NT2/D1 (cell line): Measurements from ENCODE around the gene DEFB108B.
A peak's percentile ranks its signal among the peaks of the same experiment; 100 is the strongest.
"Not testable (repeated sequence)": the region's sequence is repeated elsewhere in the genome, so short reads cannot be mapped to it uniquely, and the experiment has no call there.

Experiments used
- DNase-seq: peaks from one replicate; pipeline ENCODE4 v3.0.0-alpha.2; 2011; ENCODE audit warnings: low read depth, low spot score
- H3K27me3 ChIP-seq: 2 replicates; pipeline ENCODE4 v1.6.0; 2011; ENCODE audit warnings: mild to moderate bottlenecking; ENCODE audit not compliant: insufficient read length, insufficient read depth
- H3K36me3 ChIP-seq: 2 replicates; pipeline ENCODE4 v1.6.1; 2011; ENCODE audit warnings: mild to moderate bottlenecking, low read length, mixed read lengths; ENCODE audit not compliant: insufficient read depth, insufficient read length
- H3K4me1 ChIP-seq: 2 replicates; pipeline ENCODE4 v1.5.1; 2011; ENCODE audit not compliant: insufficient read depth, insufficient read length
- H3K4me3 ChIP-seq: 2 replicates; pipeline ENCODE4 v1.5.1; 2011; ENCODE audit warnings: low read depth; ENCODE audit not compliant: insufficient read length
- H3K9ac ChIP-seq: 2 replicates; pipeline ENCODE4 v1.6.0; 2011; ENCODE audit warnings: low read depth; ENCODE audit not compliant: insufficient read length
- H3K9me3 ChIP-seq: 2 replicates; pipeline ENCODE4 v1.5.1; 2011; ENCODE audit warnings: mild to moderate bottlenecking, low read length; ENCODE audit not compliant: insufficient read depth

DEFB108B gene

DNA sequence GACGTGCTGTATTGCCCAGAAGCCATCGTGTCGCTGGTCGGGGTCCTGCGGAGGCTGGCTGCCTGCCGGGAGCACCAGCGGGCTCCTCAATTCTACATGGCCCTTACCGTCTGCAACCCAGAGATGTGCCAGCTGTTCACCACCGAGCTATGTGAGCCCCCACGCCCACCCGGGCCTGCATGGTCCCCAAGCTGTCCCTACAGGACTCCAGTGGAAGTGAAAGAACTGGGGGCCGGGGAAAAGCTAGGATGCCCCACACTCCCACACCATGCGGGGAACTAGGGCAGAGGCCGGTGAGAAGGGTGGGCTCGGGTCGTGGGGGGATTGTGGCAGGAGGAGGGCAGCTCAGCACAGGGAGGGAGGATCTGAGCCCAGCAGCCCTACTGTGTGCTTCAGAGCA is 37.0 kb upstream of the DEFB108B start:
- H3K36me3 ChIP-seq, result not testable (repeated sequence)

GRCh38 chr11:71796781-71797180 is 36.2 kb upstream of the DEFB108B start:
- not testable (repeated sequence) for DNase-seq

More for the DNA sequence above, 37.0 kb upstream of the DEFB108B start:
- H3K9me3 ChIP-seq, H3K4me3 ChIP-seq, H3K9ac ChIP-seq, H3K27me3 ChIP-seq, DNase-seq, H3K4me1 ChIP-seq: not testable (repeated sequence)

DNA sequence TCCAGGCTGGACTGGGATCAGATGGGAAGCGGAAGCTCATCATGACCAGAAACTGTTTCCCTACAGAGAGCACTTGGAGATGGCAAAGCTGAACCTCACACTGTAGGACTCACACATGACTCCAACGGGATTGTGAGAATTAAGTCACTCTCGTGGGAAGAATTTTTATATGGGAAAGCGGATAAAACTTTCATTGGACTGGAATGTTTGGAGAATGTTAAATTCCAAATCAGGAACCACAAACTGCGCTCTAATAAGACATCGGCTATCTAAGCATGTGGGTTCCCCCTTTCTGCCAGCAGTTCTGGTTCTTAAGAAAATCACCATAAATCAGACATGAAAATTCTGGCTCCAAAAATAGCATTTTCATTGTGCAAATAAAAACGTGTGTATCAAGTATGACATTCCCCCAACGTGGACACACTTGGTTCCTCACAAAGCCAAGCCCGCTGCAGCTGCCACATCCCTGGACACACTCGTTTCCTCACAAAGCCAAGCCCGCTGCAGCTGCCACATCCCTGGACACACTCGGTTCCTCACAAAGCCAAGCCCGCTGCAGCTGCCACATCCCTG is 33.4 kb upstream of the DEFB108B start:
- H3K4me3 ChIP-seq, H3K27me3 ChIP-seq, H3K9ac ChIP-seq, H3K36me3 ChIP-seq, DNase-seq, H3K4me1 ChIP-seq, H3K9me3 ChIP-seq: not testable (repeated sequence)

More at GRCh38 chr11:71796781-71797180, 36.2 kb upstream of the DEFB108B start:
- H3K9ac ChIP-seq, H3K4me1 ChIP-seq, H3K27me3 ChIP-seq, H3K36me3 ChIP-seq, H3K4me3 ChIP-seq, H3K9me3 ChIP-seq: not testable (repeated sequence)

DNA sequence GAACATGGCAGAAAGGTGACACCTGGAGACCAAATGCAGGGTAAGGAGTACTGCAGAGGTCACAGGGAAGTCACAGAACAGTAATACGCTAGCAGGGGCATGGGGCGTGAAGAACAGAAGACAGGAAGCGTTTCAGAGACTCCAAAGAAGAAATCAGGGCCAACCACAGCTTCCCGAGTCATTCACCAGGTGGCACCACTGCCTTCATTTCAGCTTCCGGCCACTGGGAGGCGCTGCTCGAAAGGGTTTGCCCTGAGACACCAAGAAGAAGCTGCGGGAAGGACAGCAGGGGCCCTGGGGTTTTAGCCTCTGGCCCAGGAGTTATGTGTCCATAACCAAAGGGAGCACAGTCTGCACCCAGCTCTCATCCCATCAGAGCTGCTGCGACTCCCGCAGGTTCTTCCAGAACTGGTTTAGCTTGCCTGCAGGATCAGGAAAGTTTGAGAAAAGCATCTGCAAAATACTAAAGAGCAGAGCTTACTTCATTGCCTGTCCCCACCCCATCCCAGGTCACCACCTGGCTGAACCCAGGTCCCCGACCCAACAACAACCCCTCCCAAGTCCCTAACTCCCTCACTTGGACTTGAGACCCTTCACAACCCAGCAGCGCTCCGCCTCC is 32.6 kb upstream of the DEFB108B start:
- H3K4me3 ChIP-seq, H3K9me3 ChIP-seq, H3K36me3 ChIP-seq, H3K9ac ChIP-seq, H3K4me1 ChIP-seq, H3K27me3 ChIP-seq: not testable (repeated sequence)
- DNase-seq, result peak; percentile 80

GRCh38 chr11:71801026-71801425 is 32.0 kb upstream of the DEFB108B start:
- not testable (repeated sequence) for H3K9me3 ChIP-seq, H3K4me3 ChIP-seq, H3K27me3 ChIP-seq, DNase-seq, H3K4me1 ChIP-seq, H3K9ac ChIP-seq, H3K36me3 ChIP-seq

GRCh38 chr11:71802874-71803273 is 30.1 kb upstream of the DEFB108B start:
- H3K4me3 ChIP-seq, H3K9me3 ChIP-seq, DNase-seq, H3K9ac ChIP-seq, H3K36me3 ChIP-seq, H3K4me1 ChIP-seq, H3K27me3 ChIP-seq: not testable (repeated sequence)

DNA sequence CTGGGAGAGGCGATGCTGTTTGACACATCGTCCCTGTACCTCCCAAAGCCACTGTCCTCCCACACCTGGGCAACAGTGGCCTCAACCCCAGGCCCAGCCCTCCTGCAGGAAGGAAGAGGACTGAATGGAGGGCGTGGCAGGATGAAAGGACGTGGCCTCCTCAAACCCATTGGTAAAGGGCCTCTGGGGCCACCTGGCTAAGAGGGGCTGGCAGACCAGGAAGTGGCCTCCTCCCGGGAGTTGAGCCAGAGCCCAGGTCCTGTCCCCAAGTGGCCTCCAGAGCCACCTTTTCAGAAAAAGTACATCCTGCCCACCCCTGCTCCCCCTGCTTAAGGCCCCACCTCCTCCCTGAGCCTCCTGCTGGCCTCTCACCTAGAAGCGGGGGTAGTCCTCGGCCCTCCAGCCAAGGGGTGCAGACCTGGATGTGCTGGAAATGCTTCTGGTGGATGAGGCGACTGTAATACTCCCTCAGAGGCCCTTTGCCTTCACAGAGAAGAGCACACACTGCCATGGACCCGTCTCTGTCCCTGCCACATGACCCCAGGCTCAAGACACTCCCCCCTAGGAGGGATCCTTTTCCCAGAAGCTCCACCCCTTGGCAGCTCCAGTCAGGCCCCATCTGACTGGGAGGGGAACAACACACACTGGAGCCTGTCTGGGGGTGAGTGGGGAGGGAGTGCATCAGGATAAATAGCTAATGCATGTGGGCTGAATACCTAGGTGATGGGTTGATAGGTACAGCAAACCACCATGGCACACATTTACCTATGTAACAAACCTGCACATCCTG is 28.6 kb upstream of the DEFB108B start:
- not testable (repeated sequence) for H3K27me3 ChIP-seq, H3K4me1 ChIP-seq, H3K9ac ChIP-seq, H3K9me3 ChIP-seq, DNase-seq, H3K36me3 ChIP-seq, H3K4me3 ChIP-seq

- H3K4me1 ChIP-seq, H3K4me3 ChIP-seq, H3K27me3 ChIP-seq, H3K36me3 ChIP-seq, DNase-seq, H3K9ac ChIP-seq, H3K9me3 ChIP-seq: not testable (repeated sequence)
These were observed 20.5 kb upstream of the DEFB108B start for GRCh38 chr11:71812529-71812928.

- peak; percentile 73 for DNase-seq
- Histone ChIP-seq H3K9ac (peak overlapping the region; percentile 64), H3K4me3 (peak overlapping the region; percentile 4)
- H3K27me3 ChIP-seq, H3K4me1 ChIP-seq, H3K9me3 ChIP-seq, H3K36me3 ChIP-seq: not testable (repeated sequence)
These were observed 19.3 kb upstream of the DEFB108B start for GRCh38 chr11:71813481-71814355.

DNA sequence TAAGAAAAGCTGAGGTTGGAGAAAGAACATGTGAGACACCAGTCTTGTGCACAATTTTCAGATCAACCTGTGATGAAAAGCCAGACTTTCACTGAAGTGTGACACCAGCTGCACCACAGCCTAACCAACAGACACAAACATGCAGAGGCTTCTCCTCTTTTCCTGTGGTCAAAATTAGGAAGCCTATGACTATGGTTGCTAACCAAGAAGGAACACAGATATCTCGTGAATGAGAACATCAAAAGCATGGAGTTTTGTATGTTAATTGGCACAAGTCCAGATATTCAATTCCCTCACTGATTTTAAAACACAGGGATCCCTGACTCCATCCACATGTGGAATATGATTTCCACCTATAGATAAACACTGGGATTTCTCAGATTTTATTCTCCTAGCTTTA is 11.5 kb upstream of the DEFB108B start:
- not testable (repeated sequence) for H3K27me3 ChIP-seq, H3K4me3 ChIP-seq, H3K36me3 ChIP-seq, H3K9me3 ChIP-seq, H3K4me1 ChIP-seq, DNase-seq, H3K9ac ChIP-seq

DNA sequence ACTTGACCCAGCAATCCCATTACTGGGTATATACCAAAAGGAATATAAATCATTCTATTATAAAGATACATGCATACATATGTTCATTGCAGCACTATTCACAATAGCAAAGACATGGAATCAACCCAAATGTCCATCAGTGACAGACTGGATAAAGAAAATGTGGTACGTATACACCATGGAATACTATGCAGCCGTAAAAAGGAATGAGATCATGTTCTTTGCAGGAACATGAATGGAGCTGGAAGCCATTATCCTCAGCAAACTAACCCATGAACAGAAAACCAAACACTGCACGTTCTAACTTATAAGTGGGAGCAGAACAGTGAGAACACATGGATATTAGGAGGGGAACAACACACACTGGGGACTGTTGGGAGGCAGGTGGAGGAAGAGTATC is 3.8 kb upstream of the DEFB108B start:
- DNase-seq, H3K9ac ChIP-seq, H3K27me3 ChIP-seq, H3K9me3 ChIP-seq, H3K4me1 ChIP-seq, H3K4me3 ChIP-seq, H3K36me3 ChIP-seq: not testable (repeated sequence)
